Mesendoderm (in vitro differentiated cells): ENCODE data around the gene SUSD4.
"Not testable (repeated sequence)": the region's sequence is repeated elsewhere in the genome, so short reads cannot be mapped to it uniquely, and the experiment has no call there.

Experiments
- DNase-seq: peaks from one replicate; pipeline ENCODE4 v3.0.0; 2013
- H2AK5ac ChIP-seq: 2 replicates; pipeline ENCODE4 v1.6.1; 2013; ENCODE audit warnings: low read length, inconsistent platforms
- H2BK120ac ChIP-seq: 2 replicates; pipeline ENCODE4 v1.6.1; 2013; ENCODE audit warnings: low read depth, mild to moderate bottlenecking, low read length, moderate library complexity, mixed read lengths
- H2BK15ac ChIP-seq: replicated peaks from 2 replicates; pipeline ENCODE4 v1.6.1; 2013; ENCODE audit warnings: low read depth, mild to moderate bottlenecking, moderate library complexity
- H2BK5ac ChIP-seq: 2 replicates; pipeline ENCODE4 v1.6.1; 2013; ENCODE audit warnings: low read length, inconsistent platforms
- H3K18ac ChIP-seq: 2 replicates; pipeline ENCODE4 v1.6.1; 2013; ENCODE audit warnings: mild to moderate bottlenecking, low read length, mixed read lengths
- H3K23ac ChIP-seq: one replicate; pipeline ENCODE4 v1.6.1; 2013; ENCODE audit warnings: low read length
- H3K27ac ChIP-seq: 2 replicates; pipeline ENCODE4 v1.5.1; 2013; ENCODE audit warnings: low read depth, mild to moderate bottlenecking, inconsistent platforms, low read length, moderate library complexity
- H3K27me3 ChIP-seq: 2 replicates; pipeline ENCODE4 v1.6.1; 2013; ENCODE audit warnings: low read length, control low read depth, mild to moderate bottlenecking, inconsistent platforms; ENCODE audit not compliant: insufficient read depth, poor library complexity
- H3K36me3 ChIP-seq: 2 replicates; pipeline ENCODE4 v1.6.1; 2013; ENCODE audit warnings: low read length, inconsistent platforms; ENCODE audit not compliant: control insufficient read depth, insufficient read depth
- H3K4ac ChIP-seq: one replicate; pipeline ENCODE4 v1.6.1; 2013; ENCODE audit warnings: low read depth, mild to moderate bottlenecking, low read length, moderate library complexity
- H3K4me1 ChIP-seq: 2 replicates; pipeline ENCODE4 v1.6.1; 2013; ENCODE audit warnings: low read depth, low read length, inconsistent platforms; ENCODE audit not compliant: control insufficient read depth
- H3K4me2 ChIP-seq: 2 replicates; pipeline ENCODE4 v1.6.1; 2013; ENCODE audit warnings: low read length
- H3K4me3 ChIP-seq: 2 replicates; pipeline ENCODE4 v1.5.1; 2013; ENCODE audit warnings: mild to moderate bottlenecking, low read length
- H3K56ac ChIP-seq: one replicate; pipeline ENCODE4 v1.6.1; 2013; ENCODE audit warnings: low read length
- H3K79me1 ChIP-seq: 2 replicates; pipeline ENCODE4 v1.6.1; 2013; ENCODE audit warnings: low read length, inconsistent platforms
- H3K79me2 ChIP-seq: 2 replicates; pipeline ENCODE4 v1.6.1; 2013; ENCODE audit warnings: mild to moderate bottlenecking, low read length; ENCODE audit not compliant: control insufficient read depth, insufficient read depth
- H3K9ac ChIP-seq: 2 replicates; pipeline ENCODE4 v1.6.1; 2013; ENCODE audit warnings: low read length, inconsistent platforms
- H4K5ac ChIP-seq: one replicate; pipeline ENCODE4 v1.6.1; 2013; ENCODE audit warnings: low read length
- H4K8ac ChIP-seq: one replicate; pipeline ENCODE4 v1.6.1; 2013; ENCODE audit warnings: low read depth, mild to moderate bottlenecking, control low read depth, low read length, moderate library complexity
- WGBS: extraction: QIAGEN DNeasy Blood & Tissue Kit; methylation state at CpG from one replicate; pipeline ENCODE4 v1.1.7; 2013; ENCODE audit warnings: low lambda C conversion rate, missing lambda C conversion rate; ENCODE audit not compliant: insufficient coverage; ENCODE audit errors: extremely low coverage; 5-methylcytosine and 5-hydroxymethylcytosine counted together

SUSD4 gene

DNA sequence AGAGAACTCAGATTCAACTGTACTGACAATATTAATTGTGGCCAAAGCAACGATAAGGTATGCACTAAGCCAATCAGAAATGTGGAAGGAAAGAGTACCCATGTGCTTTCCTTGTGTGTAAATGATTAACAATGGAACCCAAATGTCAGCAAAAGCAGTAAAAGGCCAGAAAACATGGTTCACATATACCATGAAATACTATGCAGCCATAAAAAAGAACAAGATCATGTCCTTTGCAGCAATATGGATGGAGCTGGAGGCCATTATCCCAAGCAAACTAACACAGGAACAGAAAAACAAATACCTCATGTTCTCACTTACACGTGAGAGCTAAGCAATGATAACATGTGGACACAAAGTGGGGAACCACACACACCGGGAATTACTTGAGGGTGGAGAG is 78.5 kb downstream of the SUSD4 start:
- H2BK5ac ChIP-seq, result no peak overlapping the region
- H3K4ac ChIP-seq, result no peak overlapping the region
- no peak overlapping the region for H3K27ac ChIP-seq
- no peak overlapping the region for H3K18ac ChIP-seq
- H3K56ac ChIP-seq, result no peak overlapping the region
- H3K9ac ChIP-seq, result no peak overlapping the region
- H3K79me1 ChIP-seq, result no peaks in the 10 kb centered on the region
- H3K4me3 ChIP-seq, result no peak overlapping the region
- H3K27me3 ChIP-seq, result no peaks in the 10 kb centered on the region
- no peak overlapping the region for H3K4me2 ChIP-seq
- no peaks in the 10 kb centered on the region for H3K36me3 ChIP-seq
- H4K8ac ChIP-seq, result no peak overlapping the region
- no peak overlapping the region for H3K23ac ChIP-seq
- no peak overlapping the region for H2BK15ac ChIP-seq
- no peaks in the 10 kb centered on the region for H3K79me2 ChIP-seq
- H2BK120ac ChIP-seq, result no peak overlapping the region
- H3K4me1 ChIP-seq, result no peaks in the 10 kb centered on the region
- WGBS, result no CpG with 5 or more reads among the region's 3 CpGs
- no peak overlapping the region for H2AK5ac ChIP-seq
- H4K5ac ChIP-seq, result no peak overlapping the region
- no peak for DNase-seq

DNA sequence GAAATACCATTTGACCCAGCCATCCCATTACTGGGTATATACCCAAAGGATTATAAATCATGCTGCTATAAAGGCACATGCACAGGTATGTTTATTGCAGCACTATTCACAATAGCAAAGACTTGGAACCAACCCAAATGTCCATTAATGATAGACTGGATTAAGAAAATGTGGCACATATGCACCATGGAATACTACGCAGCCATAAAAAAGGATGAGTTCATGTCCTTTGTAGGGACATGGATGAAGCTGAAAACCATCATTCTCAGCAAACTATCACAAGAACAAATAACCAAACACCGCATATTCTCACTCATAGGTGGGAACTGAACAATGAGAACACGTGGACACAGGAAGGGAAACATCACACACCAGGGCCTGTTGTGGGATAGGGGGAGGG is 80.3 kb downstream of the SUSD4 start:
- H2BK120ac ChIP-seq, H3K4ac ChIP-seq, H3K36me3 ChIP-seq, H3K4me3 ChIP-seq, H3K27ac ChIP-seq, H3K27me3 ChIP-seq, H4K5ac ChIP-seq, H4K8ac ChIP-seq, H3K79me2 ChIP-seq, H3K18ac ChIP-seq, H2BK5ac ChIP-seq, H3K4me1 ChIP-seq, H3K56ac ChIP-seq, H3K9ac ChIP-seq, H2AK5ac ChIP-seq, H3K4me2 ChIP-seq, H2BK15ac ChIP-seq, H3K23ac ChIP-seq, H3K79me1 ChIP-seq, DNase-seq: not testable (repeated sequence)
- no CpG with 5 or more reads among the region's 3 CpGs for WGBS

DNA sequence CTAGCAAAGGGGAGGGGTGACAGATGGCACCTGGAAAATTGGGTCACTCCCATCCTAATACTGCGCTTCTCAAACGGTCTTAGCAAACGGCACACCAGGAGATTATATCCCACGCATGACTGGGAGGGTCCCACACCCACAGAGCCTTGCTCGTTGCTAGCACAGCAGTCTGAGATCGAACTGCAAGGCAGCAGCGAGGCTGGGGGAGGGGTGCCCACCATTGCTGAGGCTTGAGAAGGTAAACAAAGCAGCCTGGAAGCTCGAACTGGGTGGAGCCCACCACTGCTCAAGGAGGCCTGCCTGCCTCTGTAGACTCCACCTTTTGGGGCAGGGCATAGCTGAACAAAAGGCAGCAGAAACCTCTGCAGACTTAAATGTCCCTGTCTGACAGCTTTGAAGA is 85.7 kb downstream of the SUSD4 start:
- not testable (repeated sequence) for DNase-seq, H3K36me3 ChIP-seq, H3K9ac ChIP-seq, H3K4ac ChIP-seq, H3K79me1 ChIP-seq, H4K5ac ChIP-seq, H3K56ac ChIP-seq, H3K4me1 ChIP-seq, H3K4me2 ChIP-seq, H2BK5ac ChIP-seq, H3K27ac ChIP-seq, H3K23ac ChIP-seq, H4K8ac ChIP-seq, H3K18ac ChIP-seq, H3K4me3 ChIP-seq, H2BK15ac ChIP-seq, H2AK5ac ChIP-seq, H3K27me3 ChIP-seq, H3K79me2 ChIP-seq, H2BK120ac ChIP-seq
- WGBS, result no CpG with 5 or more reads among the region's 8 CpGs

DNA sequence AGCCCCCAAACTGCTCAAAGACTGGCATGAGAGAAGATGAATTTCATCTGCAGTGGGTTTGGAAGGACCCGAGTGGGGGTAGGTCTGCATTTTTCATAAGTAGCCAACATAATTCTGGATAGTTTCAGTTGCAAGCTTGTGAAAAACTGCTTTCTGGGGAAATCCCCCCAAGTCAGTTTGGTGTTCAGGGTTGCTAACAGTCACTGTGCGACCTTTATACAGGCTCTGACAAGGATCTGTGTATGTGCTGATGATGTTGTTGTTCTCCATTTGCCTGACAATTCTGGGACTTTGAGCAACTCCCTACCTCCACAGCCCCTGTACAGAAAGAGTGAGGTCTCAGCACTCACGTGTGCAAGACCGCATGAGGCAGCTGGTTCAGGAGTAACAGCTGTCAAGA is 87.9 kb downstream of the SUSD4 start:
- no peaks in the 10 kb centered on the region for H3K36me3 ChIP-seq
- H3K9ac ChIP-seq, result no peak overlapping the region
- H3K4me1 ChIP-seq, result no peaks in the 10 kb centered on the region
- H2BK120ac ChIP-seq, result no peak overlapping the region
- H3K4me2 ChIP-seq, result no peak overlapping the region
- H3K4me3 ChIP-seq, result no peak overlapping the region
- no peak overlapping the region for H2BK15ac ChIP-seq
- H3K18ac ChIP-seq, result no peak overlapping the region
- H2BK5ac ChIP-seq, result no peak overlapping the region
- H3K56ac ChIP-seq, result no peak overlapping the region
- no peak overlapping the region for H4K5ac ChIP-seq
- no peak overlapping the region for H4K8ac ChIP-seq
- no peaks in the 10 kb centered on the region for H3K79me2 ChIP-seq
- H3K23ac ChIP-seq, result no peak overlapping the region
- no peaks in the 10 kb centered on the region for H3K79me1 ChIP-seq
- no peaks in the 10 kb centered on the region for H3K27me3 ChIP-seq
- WGBS, result no CpG with 5 or more reads among the region's 4 CpGs
- H3K27ac ChIP-seq, result no peak overlapping the region
- DNase-seq, result no peak
- no peak overlapping the region for H2AK5ac ChIP-seq
- H3K4ac ChIP-seq, result no peak overlapping the region

DNA sequence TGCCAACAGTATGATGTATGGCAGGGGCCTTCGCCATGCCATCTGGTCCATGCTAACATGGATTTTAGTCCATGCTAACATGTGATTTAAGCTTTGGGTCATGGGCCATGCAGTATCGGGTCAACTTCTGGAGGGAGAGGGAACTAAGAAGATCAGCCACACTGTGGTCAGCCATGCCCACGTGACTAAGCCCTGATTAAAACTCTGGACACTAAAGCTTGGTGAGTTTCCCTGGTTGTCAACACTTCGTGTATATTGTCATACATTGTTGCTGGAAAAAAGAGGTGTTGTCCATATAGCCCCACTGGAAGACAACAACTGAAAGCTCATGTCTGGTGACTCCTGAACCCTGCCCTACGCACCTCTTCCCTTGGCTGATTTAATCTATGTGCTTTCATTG is 90.5 kb downstream of the SUSD4 start:
- WGBS, result no CpG with 5 or more reads among the region's 5 CpGs

DNA sequence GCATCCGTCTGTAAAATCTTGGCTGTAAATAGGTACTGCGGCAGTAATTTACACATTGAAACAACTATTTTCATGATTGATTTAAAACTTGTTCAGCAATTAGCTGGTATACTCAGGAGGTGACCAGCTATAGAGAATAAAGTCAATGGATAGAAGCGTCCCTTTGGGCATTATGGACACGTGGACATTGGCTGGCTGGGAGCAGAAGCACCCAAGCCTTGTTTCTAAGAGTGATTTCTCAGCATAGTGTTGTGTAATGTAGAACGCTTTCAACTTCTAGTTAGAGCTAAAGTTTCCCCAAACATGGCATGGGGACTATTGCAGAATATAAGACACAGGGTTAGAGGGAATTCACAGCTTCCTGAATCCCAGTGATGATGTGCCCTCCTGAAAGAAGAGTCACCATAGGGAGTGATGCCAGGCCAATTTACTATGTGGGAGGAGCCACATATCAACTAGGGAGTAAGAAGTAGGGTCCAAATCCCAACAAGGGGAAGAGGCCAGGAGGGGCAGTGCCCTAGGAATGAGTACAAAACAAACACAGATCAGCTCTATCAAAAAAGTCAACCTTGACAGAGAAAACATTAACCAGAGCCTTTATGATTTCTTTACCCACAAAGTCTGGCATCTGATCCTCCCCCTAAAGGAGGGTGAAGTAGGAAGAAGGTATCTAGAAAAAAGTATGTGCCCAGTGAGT is 92.7 kb downstream of the SUSD4 start:
- Histone ChIP-seq H2BK120ac (no peak overlapping the region), H2BK15ac (no peak overlapping the region), H3K4me2 (no peak overlapping the region), H2BK5ac (no peak overlapping the region), H3K56ac (no peak overlapping the region), H3K79me1 (no peaks in the 10 kb centered on the region), H3K79me2 (no peaks in the 10 kb centered on the region), H3K4ac (no peak overlapping the region), H3K4me3 (no peak overlapping the region), H3K27ac (no peak overlapping the region), H3K23ac (no peak overlapping the region), H4K5ac (no peak overlapping the region), H4K8ac (no peak overlapping the region), H2AK5ac (no peak overlapping the region), H3K18ac (no peak overlapping the region), H3K36me3 (no peaks in the 10 kb centered on the region), H3K4me1 (no peaks in the 10 kb centered on the region), H3K27me3 (no peaks in the 10 kb centered on the region), H3K9ac (no peak overlapping the region)
- WGBS, result no CpG with 5 or more reads among the region's 5 CpGs
- no peak for DNase-seq

More for the DNA sequence above, 90.5 kb downstream of the SUSD4 start:
- H3K9ac ChIP-seq, result no peak overlapping the region
- no peaks in the 10 kb centered on the region for H3K4me1 ChIP-seq
- no peaks in the 10 kb centered on the region for H3K27me3 ChIP-seq
- H2BK5ac ChIP-seq, result no peak overlapping the region
- no peak overlapping the region for H2AK5ac ChIP-seq
- no peak overlapping the region for H3K23ac ChIP-seq
- H3K79me2 ChIP-seq, result no peaks in the 10 kb centered on the region
- no peak overlapping the region for H2BK15ac ChIP-seq
- H3K4ac ChIP-seq, result no peak overlapping the region
- H3K36me3 ChIP-seq, result no peaks in the 10 kb centered on the region
- no peak overlapping the region for H3K4me3 ChIP-seq
- no peak overlapping the region for H3K56ac ChIP-seq
- H3K4me2 ChIP-seq, result no peak overlapping the region
- no peak overlapping the region for H2BK120ac ChIP-seq
- no peak overlapping the region for H3K27ac ChIP-seq
- H3K79me1 ChIP-seq, result no peaks in the 10 kb centered on the region
- DNase-seq, result no peak
- H4K8ac ChIP-seq, result no peak overlapping the region
- no peak overlapping the region for H3K18ac ChIP-seq
- no peak overlapping the region for H4K5ac ChIP-seq
